ENCODE measurements around the gene PAX8. TPM values are rescaled to one million over a fixed set of nuclear protein-coding genes. Genes with fewer than 3 reads are reported as not detected.

The PAX8 gene
- total RNA-seq, 1 experiment from 2014 or later = 0.15 TPM

DNA sequence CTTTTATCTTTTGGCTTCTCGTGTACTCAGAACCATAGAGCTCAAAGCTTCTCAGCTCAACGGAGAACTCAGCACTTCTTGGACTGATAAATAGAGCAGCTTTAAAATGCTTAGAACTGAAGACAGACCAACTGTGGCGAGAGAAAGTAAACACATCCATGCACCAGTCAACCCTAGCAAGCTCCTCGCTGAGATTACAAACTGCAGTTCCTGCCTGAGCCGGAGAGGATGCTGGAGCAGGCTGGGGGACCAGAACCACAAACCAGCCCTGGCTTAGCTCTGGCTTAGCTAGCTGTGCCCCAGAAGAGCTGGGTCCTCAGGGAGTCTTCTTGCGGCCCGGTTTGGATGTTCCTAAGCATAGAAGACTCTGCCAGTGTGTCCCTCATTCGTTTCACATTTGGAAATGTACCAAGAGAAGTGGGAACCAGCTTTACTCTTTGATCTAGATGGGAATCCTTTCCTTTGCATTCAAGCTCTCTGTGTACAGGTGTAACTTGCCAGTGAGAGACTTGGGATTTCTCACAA lies 5.6 kb downstream of the PAX8 start:
- Histone ChIP-seq H3K4me1 (ENCODE audit: control insufficient read depth, insufficient read depth, low read length) (peaks cover 7% of the 10 kb centered on the region; the same call in 1 of the 2 replicates), H3K4me3 (ENCODE audit: low read depth in 2 of 2, low read length in 2 of 2) (no peak overlapping the region), H3K9me3 (ENCODE audit: control insufficient read depth, insufficient read depth, low read depth, low read length) (no peaks in the 10 kb centered on the region), H3K27me3 (ENCODE audit: control insufficient read depth, insufficient read depth, low read length) (peaks cover 9% of the 10 kb centered on the region; the same call in 1 of the 2 replicates), H3K27ac (ENCODE audit: low read length) (no peak overlapping the region), H3K36me3 (ENCODE audit: control insufficient read depth, insufficient read depth, low read length) (no peaks in the 10 kb centered on the region)
- ChIA-PET POLR2A (interaction anchor here (0.6 kb wide), 2 partner anchors 11 to 609 kb away, joined by 3 to 11 read pairs; no protein-coding TSS in a partner anchor), CTCF (interaction anchor here (0.6 kb wide), 1 partner anchor 706 kb away, joined by 4 read pairs; no protein-coding TSS in a partner anchor)
- ATAC-seq (peak; percentile 96), DNase-seq (ENCODE audit: low read depth, low spot score) (no peak)
- intact Hi-C loops (cut with micrococcal nuclease; ENCODE audit: unreplicated experiment) = no loop called here
- TF ChIP-seq TCF7L2 (IDR thresholded peaks at IDR 0.05; ENCODE audit: low read depth, low read length) (no peak), POLR2AphosphoS5 (IDR thresholded peaks at IDR 0.05; ENCODE audit: low read depth, low read length) (no peak), SIN3A (IDR thresholded peaks at IDR 0.05; ENCODE audit: borderline replicate concordance, insufficient read depth, low read depth, low read length) (no peak)
- TF ChIP-seq, protein P1, sequence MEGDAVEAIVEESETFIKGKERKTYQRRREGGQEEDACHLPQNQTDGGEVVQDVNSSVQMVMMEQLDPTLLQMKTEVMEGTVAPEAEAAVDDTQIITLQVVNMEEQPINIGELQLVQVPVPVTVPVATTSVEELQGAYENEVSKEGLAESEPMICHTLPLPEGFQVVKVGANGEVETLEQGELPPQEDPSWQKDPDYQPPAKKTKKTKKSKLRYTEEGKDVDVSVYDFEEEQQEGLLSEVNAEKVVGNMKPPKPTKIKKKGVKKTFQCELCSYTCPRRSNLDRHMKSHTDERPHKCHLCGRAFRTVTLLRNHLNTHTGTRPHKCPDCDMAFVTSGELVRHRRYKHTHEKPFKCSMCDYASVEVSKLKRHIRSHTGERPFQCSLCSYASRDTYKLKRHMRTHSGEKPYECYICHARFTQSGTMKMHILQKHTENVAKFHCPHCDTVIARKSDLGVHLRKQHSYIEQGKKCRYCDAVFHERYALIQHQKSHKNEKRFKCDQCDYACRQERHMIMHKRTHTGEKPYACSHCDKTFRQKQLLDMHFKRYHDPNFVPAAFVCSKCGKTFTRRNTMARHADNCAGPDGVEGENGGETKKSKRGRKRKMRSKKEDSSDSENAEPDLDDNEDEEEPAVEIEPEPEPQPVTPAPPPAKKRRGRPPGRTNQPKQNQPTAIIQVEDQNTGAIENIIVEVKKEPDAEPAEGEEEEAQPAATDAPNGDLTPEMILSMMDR (IDR thresholded peaks at IDR 0.05) = no peak
- in situ Hi-C loops (cut with HindIII; ENCODE audit: low pct_unique_long_range_greater_than_20kb, low sequenced_read_pairs) = no loop called here
- BruUV-seq (replicated peaks) = no TSS peak

DNA sequence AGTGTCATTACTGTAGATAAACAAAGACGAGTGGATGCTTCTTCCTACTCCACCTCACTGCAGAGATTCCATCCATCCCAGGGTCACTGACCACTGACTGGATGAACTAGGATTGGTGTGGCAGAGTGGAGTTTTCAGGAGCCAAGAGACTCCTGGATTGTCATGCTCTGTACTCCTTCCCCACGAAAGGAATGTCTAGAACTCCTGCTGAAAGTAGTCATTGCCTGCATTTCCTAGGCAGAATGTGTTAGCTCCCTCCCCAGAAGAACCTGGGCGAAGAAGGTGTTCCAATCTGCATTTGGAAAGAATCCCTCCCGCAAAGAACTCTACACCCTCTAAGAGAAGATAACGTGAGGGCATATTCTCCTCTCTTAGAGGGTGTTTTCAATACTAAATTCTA lies 6.2 kb downstream of the PAX8 start:
- CTCF ChIA-PET = no interaction called here
- no peaks in the 10 kb centered on the region for H3K36me3 ChIP-seq (ENCODE audit: control insufficient read depth, insufficient read depth, low read length)
- TF ChIP-seq, protein P2, sequence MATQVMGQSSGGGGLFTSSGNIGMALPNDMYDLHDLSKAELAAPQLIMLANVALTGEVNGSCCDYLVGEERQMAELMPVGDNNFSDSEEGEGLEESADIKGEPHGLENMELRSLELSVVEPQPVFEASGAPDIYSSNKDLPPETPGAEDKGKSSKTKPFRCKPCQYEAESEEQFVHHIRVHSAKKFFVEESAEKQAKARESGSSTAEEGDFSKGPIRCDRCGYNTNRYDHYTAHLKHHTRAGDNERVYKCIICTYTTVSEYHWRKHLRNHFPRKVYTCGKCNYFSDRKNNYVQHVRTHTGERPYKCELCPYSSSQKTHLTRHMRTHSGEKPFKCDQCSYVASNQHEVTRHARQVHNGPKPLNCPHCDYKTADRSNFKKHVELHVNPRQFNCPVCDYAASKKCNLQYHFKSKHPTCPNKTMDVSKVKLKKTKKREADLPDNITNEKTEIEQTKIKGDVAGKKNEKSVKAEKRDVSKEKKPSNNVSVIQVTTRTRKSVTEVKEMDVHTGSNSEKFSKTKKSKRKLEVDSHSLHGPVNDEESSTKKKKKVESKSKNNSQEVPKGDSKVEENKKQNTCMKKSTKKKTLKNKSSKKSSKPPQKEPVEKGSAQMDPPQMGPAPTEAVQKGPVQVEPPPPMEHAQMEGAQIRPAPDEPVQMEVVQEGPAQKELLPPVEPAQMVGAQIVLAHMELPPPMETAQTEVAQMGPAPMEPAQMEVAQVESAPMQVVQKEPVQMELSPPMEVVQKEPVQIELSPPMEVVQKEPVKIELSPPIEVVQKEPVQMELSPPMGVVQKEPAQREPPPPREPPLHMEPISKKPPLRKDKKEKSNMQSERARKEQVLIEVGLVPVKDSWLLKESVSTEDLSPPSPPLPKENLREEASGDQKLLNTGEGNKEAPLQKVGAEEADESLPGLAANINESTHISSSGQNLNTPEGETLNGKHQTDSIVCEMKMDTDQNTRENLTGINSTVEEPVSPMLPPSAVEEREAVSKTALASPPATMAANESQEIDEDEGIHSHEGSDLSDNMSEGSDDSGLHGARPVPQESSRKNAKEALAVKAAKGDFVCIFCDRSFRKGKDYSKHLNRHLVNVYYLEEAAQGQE (IDR thresholded peaks at IDR 0.05; ENCODE audit: insufficient read depth in 1 of 2, low read depth in 2 of 2, low read length in 1 of 2) = no peak
- TF ChIP-seq, protein P1 (IDR thresholded peaks at IDR 0.05) = no peak
- TF ChIP-seq SIN3A (IDR thresholded peaks at IDR 0.05; ENCODE audit: borderline replicate concordance, insufficient read depth, low read depth, low read length) (no peak), POLR2AphosphoS5 (IDR thresholded peaks at IDR 0.05; ENCODE audit: low read depth, low read length) (no peak), TCF7L2 (IDR thresholded peaks at IDR 0.05; ENCODE audit: low read depth, low read length) (no peak)

More for the DNA sequence above, 6.2 kb downstream of the PAX8 start:
- no TSS peak for BruUV-seq (replicated peaks)
- in situ Hi-C loops (cut with HindIII; ENCODE audit: low pct_unique_long_range_greater_than_20kb, low sequenced_read_pairs) (no loop called here), intact Hi-C loops (cut with micrococcal nuclease; ENCODE audit: unreplicated experiment) (no loop called here)
- Histone ChIP-seq H3K27me3 (ENCODE audit: control insufficient read depth, insufficient read depth, low read length) (peaks cover 9% of the 10 kb centered on the region; the same call in 1 of the 2 replicates), H3K4me3 (ENCODE audit: low read depth in 2 of 2, low read length in 2 of 2) (no peak overlapping the region), H3K27ac (ENCODE audit: low read length) (no peak overlapping the region), H3K9me3 (ENCODE audit: control insufficient read depth, insufficient read depth, low read depth, low read length) (no peaks in the 10 kb centered on the region), H3K4me1 (ENCODE audit: control insufficient read depth, insufficient read depth, low read length) (peaks cover 7% of the 10 kb centered on the region; the same call in 1 of the 2 replicates)
- ATAC-seq = 0 out of 2 replicates have a peak, but pooled peaks have one; percentile 26
- no peak for DNase-seq (ENCODE audit: low read depth, low spot score)
- POLR2A ChIA-PET = no interaction called here

All from Panc1 (cell line).